Measurements from ENCODE around the gene DRAM2.
"Not testable (repeated sequence)": the region's sequence is repeated elsewhere in the genome, so short reads cannot be mapped to it uniquely, and the experiment has no call there.

The DRAM2 gene

DNA sequence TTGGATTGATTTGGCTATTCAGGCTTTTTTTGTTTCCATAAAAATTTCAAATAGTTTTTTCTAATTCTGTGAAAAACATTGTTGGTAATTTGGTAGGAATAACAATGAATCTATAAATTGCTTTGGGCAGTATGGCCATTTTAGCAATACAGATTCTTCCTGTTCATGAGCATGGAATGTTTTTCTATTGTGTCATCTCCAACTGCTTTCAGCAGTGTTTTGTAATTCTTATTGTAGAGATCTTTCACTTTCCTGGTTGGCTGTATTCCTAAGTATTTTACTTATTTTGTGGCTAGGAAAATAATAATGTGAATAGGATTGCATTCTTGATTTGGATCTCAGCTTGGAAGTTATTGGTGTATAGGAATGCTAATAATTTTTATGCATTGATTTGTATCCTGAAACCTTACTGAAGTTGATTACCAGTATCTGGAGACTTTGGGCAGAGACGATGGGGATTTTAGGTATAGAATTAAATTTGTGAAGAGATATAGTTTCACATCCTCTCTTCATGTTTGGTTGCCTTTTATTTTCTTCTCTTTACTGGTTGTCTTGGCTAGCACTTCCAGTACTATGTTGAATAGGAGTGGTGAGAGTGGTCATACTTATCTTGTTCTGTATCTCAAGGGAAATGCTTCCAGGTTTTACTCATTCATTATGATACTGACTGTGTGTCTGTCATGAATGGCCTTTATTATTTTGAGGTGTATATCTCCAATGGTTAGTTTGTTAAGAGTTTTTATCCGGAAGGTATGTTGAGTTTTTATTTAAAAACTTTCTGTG lies 57.3 kb downstream of the DRAM2 start:
- no peak for DNase-seq (ENCODE audit: low read depth in 3 of 3, low spot score in 1 of 3)

DNA sequence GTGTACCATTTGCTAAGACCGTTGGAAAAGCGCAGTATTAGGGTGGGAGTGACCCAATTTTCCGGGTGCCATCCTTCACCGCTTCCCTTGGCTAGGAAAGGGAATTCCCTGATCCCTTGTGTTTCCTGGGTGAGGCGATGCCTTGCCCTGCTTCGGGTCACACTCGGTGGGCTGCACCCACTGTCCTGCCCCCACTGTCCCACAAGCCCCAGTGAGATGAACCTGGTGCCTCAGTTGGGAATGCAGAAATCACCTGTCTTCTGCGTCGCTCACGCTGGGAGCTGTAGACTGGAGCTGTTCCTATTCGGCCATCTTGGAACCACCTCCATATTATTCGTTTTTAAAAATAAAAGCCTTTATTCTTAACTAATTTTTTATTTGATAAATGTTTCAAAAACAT lies 60.6 kb downstream of the DRAM2 start:
- not testable (repeated sequence) for DNase-seq (ENCODE audit: low read depth in 3 of 3, low spot score in 1 of 3)

DNA sequence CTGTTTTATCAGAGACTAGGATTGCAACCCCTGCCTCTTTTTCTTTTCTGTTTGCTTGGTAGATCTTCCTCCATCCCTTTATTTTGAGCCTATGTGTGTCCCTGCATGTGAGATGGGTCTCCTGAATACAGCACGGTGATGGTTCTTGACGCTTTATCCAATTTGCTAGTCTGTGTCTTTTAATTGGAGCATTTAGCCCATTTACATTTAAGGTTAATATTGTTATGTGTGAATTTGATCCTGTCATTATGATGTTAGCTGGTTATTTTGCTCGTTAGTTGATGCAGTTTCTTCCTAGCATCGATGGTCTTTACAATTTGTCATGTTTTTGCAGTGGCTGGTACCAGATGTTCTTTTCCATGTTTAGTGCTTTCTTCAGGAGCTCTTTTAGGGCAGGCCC lies 62.6 kb downstream of the DRAM2 start:
- DNase-seq (ENCODE audit: low read depth in 3 of 3, low spot score in 1 of 3) = not testable (repeated sequence)

Data from stimulated activated CD4-positive, alpha-beta T cell treated with anti-CD3 and anti-CD28 coated beads, TNF-alpha, amount 100 ng/mL, for 1 hour (primary cell).